SK-N-SH treated with all-trans-retinoic acid at 6 μM for 48 hours (cell line): Measurements from ENCODE around the gene IL12RB1.

Experiments used
- ATAC-seq: fragments of 200-7000 bp; cut with Tn5 transposase; 3 replicates; pipeline ENCODE4 v1.9.1; 2020; ENCODE audit warnings: mild to moderate bottlenecking, moderate library complexity
- ARNTL ChIP-seq: fragments of 450-650 bp; formaldehyde crosslinking; IDR thresholded peaks from 2 replicates; pipeline ENCODE4 v1.5.0; 2020; ENCODE audit warnings: low read depth, mild to moderate bottlenecking, moderate library complexity, borderline replicate concordance
- BACH2 ChIP-seq: fragments of 250-450 bp; sonication (Bioruptor Pico); IDR thresholded peaks from 2 replicates; pipeline ENCODE4 v1.9.0; 2021; ENCODE audit warnings: mild to moderate bottlenecking, borderline replicate concordance
- CREB5 ChIP-seq: fragments of 250-450 bp; sonication (Bioruptor Pico); IDR thresholded peaks from 2 replicates; pipeline ENCODE4 v1.5.1; 2020; ENCODE audit warnings: low read depth, mild to moderate bottlenecking, moderate library complexity
- CSDC2 ChIP-seq: fragments of 250-450 bp; sonication (Bioruptor Pico); IDR thresholded peaks from 2 replicates; pipeline ENCODE4 v1.5.0; 2020; ENCODE audit warnings: mild to moderate bottlenecking, moderate library complexity
- ESRRG ChIP-seq: fragments of 250-450 bp; sonication (Bioruptor Pico); IDR thresholded peaks from 2 replicates; pipeline ENCODE4 v1.6.1; 2021; ENCODE audit warnings: mild to moderate bottlenecking
- GLIS3 ChIP-seq: fragments of 250-450 bp; sonication (Bioruptor Pico); IDR thresholded peaks from 2 replicates; pipeline ENCODE4 v1.5.0; 2020; ENCODE audit warnings: mild to moderate bottlenecking, moderate library complexity
- ISL1 ChIP-seq: fragments of 250-450 bp; sonication (Bioruptor Pico); IDR thresholded peaks from 2 replicates; pipeline ENCODE4 v2.1.2; 2022; ENCODE audit warnings: mild to moderate bottlenecking, moderate library complexity
- PPARA ChIP-seq: fragments of 250-450 bp; sonication (Bioruptor Pico); IDR thresholded peaks from 2 replicates; pipeline ENCODE4 v1.5.0; 2020; ENCODE audit warnings: mild to moderate bottlenecking, borderline replicate concordance
- RARB ChIP-seq: fragments of 250-450 bp; sonication (Bioruptor Pico); IDR thresholded peaks from 2 replicates; pipeline ENCODE4 v1.8.0; 2021; ENCODE audit warnings: mild to moderate bottlenecking, moderate library complexity
- SNAI2 ChIP-seq: fragments of 250-450 bp; sonication (Bioruptor Pico); IDR thresholded peaks from 2 replicates; pipeline ENCODE4 v1.5.0; 2020; ENCODE audit warnings: mild to moderate bottlenecking, moderate library complexity
- TCF4 ChIP-seq: fragments of 250-450 bp; sonication (Bioruptor Pico); IDR thresholded peaks from 2 replicates; pipeline ENCODE4 v1.8.0; 2021; ENCODE audit warnings: mild to moderate bottlenecking, moderate library complexity, borderline replicate concordance
- TOX ChIP-seq: fragments of 250-450 bp; sonication (Bioruptor Pico); IDR thresholded peaks from 2 replicates; pipeline ENCODE4 v1.8.0; 2021; ENCODE audit warnings: mild to moderate bottlenecking, moderate library complexity, borderline replicate concordance
- TSHZ2 ChIP-seq: fragments of 250-450 bp; sonication (Bioruptor Pico); IDR thresholded peaks from 2 replicates; pipeline ENCODE4 v1.5.0; 2020; ENCODE audit warnings: mild to moderate bottlenecking, moderate library complexity
- ZC3H10 ChIP-seq: fragments of 250-450 bp; sonication (Bioruptor Pico); IDR thresholded peaks from 2 replicates; pipeline ENCODE4 v1.5.1; 2021; ENCODE audit warnings: mild to moderate bottlenecking, moderate library complexity
- ZFP3 ChIP-seq: fragments of 250-450 bp; sonication (Bioruptor Pico); IDR thresholded peaks from 2 replicates; pipeline ENCODE4 v1.5.0; 2020; ENCODE audit warnings: mild to moderate bottlenecking, moderate library complexity
- ZFP30 ChIP-seq: fragments of 450-650 bp; formaldehyde crosslinking; IDR thresholded peaks from 2 replicates; pipeline ENCODE4 v1.5.0; 2022; ENCODE audit warnings: mild to moderate bottlenecking, moderate library complexity
- ZNF565 ChIP-seq: fragments of 450-650 bp; formaldehyde crosslinking; conservative IDR thresholded peaks from 2 replicates; pipeline ENCODE4 v1.5.0; 2020; ENCODE audit warnings: low read depth, mild to moderate bottlenecking, moderate library complexity
- ZNF70 ChIP-seq: fragments of 450-650 bp; formaldehyde crosslinking; IDR thresholded peaks from 2 replicates; pipeline ENCODE4 v1.5.0; 2020; ENCODE audit warnings: mild to moderate bottlenecking, moderate library complexity
- ZNF8 ChIP-seq: fragments of 450-650 bp; formaldehyde crosslinking; IDR thresholded peaks from 2 replicates; pipeline ENCODE4 v1.5.0; 2020; ENCODE audit warnings: mild to moderate bottlenecking, moderate library complexity
- TF ChIP-seq, protein P1 (sequence below): fragments of 250-450 bp; sonication (Bioruptor Pico); IDR thresholded peaks from 2 replicates; pipeline ENCODE4 v1.5.1; 2021; ENCODE audit warnings: mild to moderate bottlenecking, moderate library complexity
- TF ChIP-seq, protein P2 (sequence below): fragments of 250-450 bp; sonication (Bioruptor Pico); IDR thresholded peaks from 2 replicates; pipeline ENCODE4 v1.8.0; 2021; ENCODE audit warnings: low read depth, mild to moderate bottlenecking, moderate library complexity, borderline replicate concordance
- TF ChIP-seq, protein P3 (sequence below): fragments of 250-450 bp; sonication (Bioruptor Pico); IDR thresholded peaks from 2 replicates; pipeline ENCODE4 v1.8.0; 2020; ENCODE audit warnings: mild to moderate bottlenecking, moderate library complexity, borderline replicate concordance

IL12RB1 gene

DNA sequence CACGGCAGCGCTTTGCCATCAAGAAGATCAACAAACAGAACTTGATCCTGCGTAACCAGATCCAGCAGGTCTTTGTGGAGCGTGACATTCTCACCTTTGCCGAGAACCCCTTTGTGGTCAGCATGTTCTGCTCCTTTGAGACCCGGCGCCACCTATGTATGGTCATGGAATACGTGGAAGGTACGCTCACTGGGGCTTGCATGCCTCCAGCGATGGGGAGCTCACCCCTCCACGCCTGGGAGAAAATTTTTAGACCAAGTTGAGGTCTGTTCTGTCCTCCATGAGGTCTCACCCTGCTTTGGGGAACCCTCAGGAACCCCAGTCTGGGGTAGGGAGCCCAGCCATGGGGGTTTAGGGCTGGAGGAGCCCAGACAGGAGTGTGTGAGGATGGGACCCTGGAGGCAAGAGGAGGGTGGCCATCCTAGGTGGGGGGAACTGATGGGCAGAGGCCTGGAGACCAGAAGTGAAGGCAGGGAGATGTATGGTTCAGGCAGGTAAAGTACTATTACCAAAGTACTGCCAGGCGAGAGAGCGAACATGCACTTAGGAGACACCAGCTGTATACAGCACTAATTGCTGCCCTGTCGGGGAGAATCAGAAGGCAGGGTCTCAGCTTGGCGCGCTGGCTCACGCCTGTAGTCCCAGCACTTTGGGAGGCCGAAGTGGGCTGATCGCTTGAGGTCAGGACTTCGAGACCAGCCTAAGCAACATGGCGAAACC is 43.9 kb upstream of the IL12RB1 start:
- TF ChIP-seq BACH2 (CRISPR knock-in tag) (no peak), ESRRG (CRISPR knock-in tag) (no peak), TSHZ2 (CRISPR knock-in tag) (no peak), ISL1 (CRISPR knock-in tag) (no peak), ZNF8 (CRISPR knock-in tag) (no peak)
- TF ChIP-seq, protein P1, sequence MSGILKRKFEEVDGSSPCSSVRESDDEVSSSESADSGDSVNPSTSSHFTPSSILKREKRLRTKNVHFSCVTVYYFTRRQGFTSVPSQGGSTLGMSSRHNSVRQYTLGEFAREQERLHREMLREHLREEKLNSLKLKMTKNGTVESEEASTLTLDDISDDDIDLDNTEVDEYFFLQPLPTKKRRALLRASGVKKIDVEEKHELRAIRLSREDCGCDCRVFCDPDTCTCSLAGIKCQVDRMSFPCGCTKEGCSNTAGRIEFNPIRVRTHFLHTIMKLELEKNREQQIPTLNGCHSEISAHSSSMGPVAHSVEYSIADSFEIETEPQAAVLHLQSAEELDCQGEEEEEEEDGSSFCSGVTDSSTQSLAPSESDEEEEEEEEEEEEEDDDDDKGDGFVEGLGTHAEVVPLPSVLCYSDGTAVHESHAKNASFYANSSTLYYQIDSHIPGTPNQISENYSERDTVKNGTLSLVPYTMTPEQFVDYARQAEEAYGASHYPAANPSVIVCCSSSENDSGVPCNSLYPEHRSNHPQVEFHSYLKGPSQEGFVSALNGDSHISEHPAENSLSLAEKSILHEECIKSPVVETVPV (CRISPR knock-in tag), result no peak
- no peak for ATAC-seq

DNA sequence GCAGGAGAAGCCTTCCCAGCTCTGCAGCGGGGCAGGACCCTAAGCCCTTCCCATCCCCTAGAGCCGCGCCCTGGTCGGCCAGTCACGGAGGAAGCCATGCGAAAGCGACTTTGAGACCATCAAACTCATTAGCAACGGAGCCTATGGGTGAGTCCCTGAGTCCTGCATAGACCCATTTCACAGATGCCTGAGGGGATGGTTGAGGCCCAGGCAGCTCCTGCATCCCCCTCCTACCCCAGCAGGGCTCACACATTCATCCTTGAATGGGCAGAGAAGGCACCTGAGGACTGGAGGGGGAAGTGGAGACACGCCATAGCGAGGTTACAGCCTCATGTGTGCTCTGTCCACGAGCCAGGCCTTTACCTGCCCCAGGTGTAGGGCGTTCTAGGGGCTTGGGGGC is 42.1 kb upstream of the IL12RB1 start:
- TF ChIP-seq ESRRG (CRISPR knock-in tag) (no peak), GLIS3 (no peak), RARB (CRISPR knock-in tag) (no peak), TCF4 (no peak), ZNF8 (CRISPR knock-in tag) (no peak), CREB5 (CRISPR knock-in tag) (no peak), ZNF565 (CRISPR knock-in tag) (no peak), CSDC2 (no peak), ZFP30 (CRISPR knock-in tag) (no peak), ISL1 (CRISPR knock-in tag) (no peak), ZNF70 (no peak), TOX (CRISPR knock-in tag) (no peak), ARNTL (CRISPR knock-in tag) (no peak), SNAI2 (no peak)
- TF ChIP-seq, protein P2, sequence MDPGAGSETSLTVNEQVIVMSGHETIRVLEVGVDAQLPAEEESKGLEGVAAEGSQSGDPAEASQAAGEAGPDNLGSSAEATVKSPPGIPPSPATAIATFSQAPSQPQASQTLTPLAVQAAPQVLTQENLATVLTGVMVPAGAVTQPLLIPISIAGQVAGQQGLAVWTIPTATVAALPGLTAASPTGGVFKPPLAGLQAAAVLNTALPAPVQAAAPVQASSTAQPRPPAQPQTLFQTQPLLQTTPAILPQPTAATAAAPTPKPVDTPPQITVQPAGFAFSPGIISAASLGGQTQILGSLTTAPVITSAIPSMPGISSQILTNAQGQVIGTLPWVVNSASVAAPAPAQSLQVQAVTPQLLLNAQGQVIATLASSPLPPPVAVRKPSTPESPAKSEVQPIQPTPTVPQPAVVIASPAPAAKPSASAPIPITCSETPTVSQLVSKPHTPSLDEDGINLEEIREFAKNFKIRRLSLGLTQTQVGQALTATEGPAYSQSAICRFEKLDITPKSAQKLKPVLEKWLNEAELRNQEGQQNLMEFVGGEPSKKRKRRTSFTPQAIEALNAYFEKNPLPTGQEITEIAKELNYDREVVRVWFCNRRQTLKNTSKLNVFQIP (CRISPR knock-in tag), result no peak
- TF ChIP-seq, protein P3, sequence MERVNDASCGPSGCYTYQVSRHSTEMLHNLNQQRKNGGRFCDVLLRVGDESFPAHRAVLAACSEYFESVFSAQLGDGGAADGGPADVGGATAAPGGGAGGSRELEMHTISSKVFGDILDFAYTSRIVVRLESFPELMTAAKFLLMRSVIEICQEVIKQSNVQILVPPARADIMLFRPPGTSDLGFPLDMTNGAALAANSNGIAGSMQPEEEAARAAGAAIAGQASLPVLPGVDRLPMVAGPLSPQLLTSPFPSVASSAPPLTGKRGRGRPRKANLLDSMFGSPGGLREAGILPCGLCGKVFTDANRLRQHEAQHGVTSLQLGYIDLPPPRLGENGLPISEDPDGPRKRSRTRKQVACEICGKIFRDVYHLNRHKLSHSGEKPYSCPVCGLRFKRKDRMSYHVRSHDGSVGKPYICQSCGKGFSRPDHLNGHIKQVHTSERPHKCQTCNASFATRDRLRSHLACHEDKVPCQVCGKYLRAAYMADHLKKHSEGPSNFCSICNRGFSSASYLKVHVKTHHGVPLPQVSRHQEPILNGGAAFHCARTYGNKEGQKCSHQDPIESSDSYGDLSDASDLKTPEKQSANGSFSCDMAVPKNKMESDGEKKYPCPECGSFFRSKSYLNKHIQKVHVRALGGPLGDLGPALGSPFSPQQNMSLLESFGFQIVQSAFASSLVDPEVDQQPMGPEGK, result no peak
- TF ChIP-seq, protein P1 (CRISPR knock-in tag), result no peak
- ATAC-seq, result no peak

DNA sequence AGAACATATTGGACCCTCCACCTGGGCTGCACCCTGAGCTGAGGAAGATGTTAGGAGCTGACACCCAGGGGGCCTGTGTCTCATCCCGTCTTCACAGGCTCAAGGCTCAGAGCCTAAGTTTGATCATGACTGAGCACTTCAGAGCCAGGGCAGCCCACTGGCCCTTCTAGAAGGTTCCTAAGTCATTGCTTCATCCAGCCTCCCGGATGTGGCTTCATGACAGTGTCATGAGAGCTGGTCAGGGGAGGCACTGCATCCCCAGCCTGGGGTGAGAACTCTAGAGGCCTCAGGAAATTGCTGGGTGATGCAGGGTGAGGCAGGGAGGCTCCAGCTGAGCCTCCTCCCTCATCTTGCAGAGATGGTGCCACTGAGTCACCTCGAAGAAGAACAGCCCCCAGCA is 41.3 kb upstream of the IL12RB1 start:
- no peak for ATAC-seq
- TF ChIP-seq ZC3H10 (CRISPR knock-in tag) (no peak), ZFP3 (CRISPR knock-in tag) (no peak), ZFP30 (CRISPR knock-in tag) (no peak), TCF4 (no peak), ZNF565 (CRISPR knock-in tag) (no peak), PPARA (CRISPR knock-in tag) (no peak), SNAI2 (no peak), RARB (CRISPR knock-in tag) (no peak)
- TF ChIP-seq, protein P2 (CRISPR knock-in tag), result no peak
- TF ChIP-seq, protein P3, result no peak
